ENCODE data around the gene VWF. TPM values are rescaled to one million over a fixed set of nuclear protein-coding genes. Genes with fewer than 3 reads are reported as not detected.

VWF gene
- total RNA-seq, 1 donor from 2014 or later = 244 TPM

DNA sequence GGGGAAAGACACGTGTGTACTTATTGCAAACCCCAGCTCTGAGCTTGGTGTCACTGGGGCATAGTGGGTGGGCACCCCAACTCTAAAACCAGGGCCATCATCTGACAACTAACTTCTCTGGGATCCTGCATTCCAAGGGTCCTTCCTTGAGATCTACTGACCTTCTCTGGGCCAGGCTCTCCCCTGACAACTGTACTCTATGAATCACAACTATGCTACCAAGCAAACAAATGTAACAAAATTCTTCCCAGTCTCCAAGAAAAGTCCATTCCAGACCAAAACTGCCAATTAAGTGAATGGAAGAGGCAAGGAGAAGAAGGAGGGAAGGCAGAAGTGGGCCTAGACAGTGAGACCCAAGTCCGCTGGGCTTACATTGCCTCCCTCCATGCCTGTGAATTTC is 38.2 kb downstream of the VWF start:
- DNase-seq (ENCODE audit: missing footprints) = no peak

DNA sequence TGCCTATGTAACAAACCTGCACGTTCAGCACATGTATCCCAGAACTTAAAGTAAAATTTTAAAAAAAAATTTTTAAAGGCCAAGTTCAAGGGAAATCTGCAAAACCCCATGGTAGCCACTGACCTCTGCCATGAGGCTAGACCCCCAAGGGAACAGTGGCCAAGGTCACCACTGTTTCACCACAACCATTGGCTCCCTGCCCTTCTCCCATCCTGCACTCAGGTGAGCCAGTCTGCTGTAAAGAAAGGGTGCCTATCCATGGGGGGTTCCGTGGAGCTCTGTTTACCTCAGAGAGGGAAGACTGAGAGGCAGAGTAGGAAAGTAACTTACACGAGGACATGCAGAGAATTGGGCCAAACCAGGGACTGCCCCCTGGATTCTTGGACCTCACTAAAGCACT is 38.6 kb downstream of the VWF start:
- DNase-seq (ENCODE audit: missing footprints) = no peak
- intact Hi-C loops (cut with DNase I) = no loop called here
- ATAC-seq = no peak

More for the DNA sequence above, 38.2 kb downstream of the VWF start:
- intact Hi-C loops (cut with DNase I) = no loop called here
- ATAC-seq = no peak

DNA sequence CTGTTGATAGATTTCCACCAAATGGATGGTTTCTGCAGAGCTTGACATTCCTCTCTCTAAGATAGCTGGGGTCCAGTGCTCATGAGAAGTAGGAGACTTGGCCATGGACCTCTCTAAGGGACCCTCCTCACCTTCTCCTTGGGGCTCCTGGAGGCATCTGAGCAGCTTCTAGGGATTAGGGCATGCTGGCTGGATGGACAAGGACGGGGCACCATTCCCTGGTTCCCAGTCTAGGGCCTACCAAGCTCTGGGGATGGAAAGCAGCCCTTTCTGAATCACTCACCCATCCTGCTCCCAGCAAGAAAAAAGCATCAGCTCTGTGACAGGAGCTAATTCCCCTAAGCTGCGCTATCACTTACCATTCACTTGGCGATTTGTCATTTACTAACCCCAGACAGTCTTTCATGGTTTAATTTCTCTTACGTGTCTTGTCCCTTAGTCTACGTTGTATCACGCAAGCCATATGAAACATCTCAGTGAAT is 39.5 kb downstream of the VWF start:
- intact Hi-C loops (cut with DNase I) = no loop called here
- ATAC-seq = peak; percentile 28
- no peak for DNase-seq (ENCODE audit: missing footprints)

DNA sequence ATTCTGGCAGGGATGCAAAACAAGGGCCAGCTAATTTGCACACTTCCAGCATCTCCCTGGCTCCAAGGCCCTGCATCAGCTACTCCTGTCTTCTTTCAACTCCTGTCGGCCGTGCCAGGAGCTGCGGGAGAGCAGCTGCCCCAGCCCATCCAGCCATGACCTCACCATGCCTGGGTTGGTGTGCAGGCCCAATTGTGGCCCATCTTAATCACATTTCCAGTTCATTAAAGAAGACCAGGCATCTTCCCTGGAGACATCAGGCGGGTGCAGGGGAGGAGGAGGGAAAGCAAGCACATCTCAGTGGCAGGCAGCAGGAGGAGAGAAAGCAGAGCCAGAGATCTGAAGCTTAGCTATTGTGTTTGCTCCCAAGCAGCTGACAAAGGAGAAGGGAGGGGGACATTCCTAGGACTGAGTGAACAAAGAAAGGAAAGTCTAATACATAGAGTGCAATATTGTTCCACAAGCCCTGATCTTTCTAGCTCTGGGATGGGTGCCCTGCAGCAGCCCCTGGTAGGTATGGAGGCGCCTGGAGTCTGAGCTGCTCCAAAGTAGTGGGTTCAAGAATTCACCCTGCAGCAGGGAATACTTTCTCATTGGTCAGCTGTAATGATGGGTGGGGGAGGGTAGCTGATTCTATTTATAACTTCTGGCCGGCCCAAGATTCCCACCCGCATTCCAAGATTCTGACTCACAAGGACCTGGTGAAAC is 40.1 kb downstream of the VWF start:
- peak; percentile 41 for ATAC-seq
- intact Hi-C loops (cut with DNase I) = no loop called here
- DNase-seq (ENCODE audit: missing footprints) = no peak

DNA sequence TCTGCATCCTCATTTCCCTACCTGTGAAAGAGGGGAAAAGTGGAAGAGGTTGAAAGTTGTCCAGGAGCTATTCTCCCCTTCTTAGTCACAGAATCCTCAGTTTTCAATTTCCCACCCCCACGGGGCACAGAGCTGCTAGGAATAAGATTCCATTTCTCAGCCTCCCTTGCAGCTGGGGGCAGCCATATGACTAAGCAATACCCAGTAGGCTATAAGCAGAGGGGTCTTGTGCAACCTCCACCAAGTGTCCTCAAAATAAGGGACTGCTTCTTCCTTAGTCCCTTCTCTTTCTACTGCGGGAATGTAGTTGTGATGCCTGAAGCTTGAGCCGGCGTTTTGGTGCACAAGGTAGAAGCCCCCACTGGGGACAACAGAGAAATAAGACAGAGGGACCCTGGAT is 40.9 kb downstream of the VWF start:
- ATAC-seq = no peak
- intact Hi-C loops (cut with DNase I) = no loop called here
- DNase-seq (ENCODE audit: missing footprints) = no peak

DNA sequence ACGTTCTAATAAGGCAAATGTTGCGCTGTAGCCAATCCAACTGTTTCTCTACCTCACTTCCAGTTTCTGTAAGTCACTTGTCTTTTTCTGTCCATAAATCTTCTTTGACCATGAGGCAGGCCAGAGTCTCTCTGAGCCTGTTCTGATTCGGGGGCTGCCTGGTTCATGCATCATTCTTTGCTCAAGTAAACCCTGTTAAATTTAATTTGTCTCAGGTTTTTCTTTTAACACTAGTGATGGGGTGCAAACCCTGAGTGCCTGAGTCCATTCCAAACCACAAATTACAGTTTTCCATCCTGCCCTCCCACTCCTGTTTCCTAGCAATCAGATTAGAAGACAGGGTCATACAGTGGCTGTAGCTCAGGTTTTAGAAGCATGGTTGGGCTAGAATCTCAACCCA is 41.9 kb downstream of the VWF start:
- intact Hi-C loops (cut with DNase I) = no loop called here
- ATAC-seq = no peak

DNA sequence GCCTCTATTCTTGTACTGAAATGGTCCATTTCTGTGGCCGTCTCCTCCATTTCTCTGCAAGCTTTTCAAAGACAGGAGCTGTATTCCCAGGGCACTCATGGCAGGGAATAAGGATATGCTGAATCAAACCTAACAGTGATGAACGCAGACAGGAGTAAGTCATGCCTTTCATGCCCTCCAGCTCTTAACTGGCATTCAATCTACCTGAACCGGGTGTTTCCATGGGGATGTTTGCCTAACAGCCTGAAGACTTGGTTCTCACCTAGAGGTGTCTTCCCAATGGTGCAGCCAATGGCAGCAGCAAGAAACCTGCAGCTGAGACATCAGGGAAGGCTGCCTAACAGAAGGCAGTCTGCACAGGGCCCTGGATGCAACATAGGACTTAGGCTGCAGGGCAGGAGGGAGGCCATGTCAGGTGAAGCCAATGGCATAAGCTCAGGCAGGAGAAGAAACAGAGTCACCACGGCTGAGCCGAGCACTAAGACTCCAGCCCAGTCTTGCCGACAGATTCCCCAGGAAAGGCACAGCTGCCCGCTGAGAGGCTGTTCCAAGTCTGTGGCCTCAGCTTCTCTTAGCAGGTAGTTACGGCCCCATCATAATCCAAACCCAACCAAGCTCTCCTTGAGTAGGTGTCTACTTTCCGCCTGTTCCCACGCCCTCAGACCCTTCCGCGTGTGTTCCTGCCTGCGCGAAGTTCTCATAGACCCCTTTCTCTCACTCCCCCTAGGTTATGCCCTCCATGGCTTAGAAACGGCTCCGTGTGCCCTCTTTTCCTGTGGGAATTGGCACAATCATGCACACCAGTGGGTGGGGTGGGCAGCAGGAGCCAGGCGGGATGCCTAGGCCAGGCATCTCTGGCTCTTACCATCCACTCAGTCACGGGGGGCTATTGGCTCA is 44.1 kb downstream of the VWF start:
- no peak for DNase-seq (ENCODE audit: missing footprints)
- no peak for ATAC-seq
- intact Hi-C loops (cut with DNase I) = no loop called here

More for the DNA sequence above, 41.9 kb downstream of the VWF start:
- no peak for DNase-seq (ENCODE audit: missing footprints)

DNA sequence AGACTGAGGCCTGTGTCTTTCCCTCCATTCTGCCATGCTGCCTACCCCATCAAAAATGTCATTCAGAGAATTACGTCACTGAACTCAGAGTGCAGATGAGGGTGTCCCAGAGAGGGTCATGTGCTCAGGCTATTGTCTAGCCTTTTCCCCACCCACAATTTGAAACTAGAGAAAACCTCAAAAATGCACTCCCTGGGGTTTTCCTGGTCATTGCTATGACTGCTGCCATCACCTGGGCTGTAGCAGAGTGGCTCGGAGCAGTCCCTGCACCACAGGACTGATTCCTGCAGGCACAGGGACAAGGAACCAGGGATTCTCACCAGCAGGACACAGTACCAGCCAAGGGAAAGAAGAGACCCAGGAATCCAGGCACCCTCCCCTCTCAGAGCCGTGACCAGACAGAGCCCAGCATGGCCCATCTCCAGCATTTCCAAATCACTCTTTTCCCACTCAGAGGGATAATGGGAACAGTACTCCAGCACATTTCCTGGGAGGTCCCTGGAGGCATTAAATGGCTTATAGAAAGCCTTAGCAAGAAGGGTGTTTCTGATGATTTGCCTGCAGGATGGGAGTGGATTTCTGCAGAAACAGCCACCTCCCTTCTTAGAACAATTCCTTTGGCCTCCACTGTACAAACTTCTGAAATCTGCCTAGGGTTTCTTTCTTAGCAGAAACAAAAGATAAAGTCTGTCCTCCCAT is 45.9 kb downstream of the VWF start:
- intact Hi-C loops (cut with DNase I) = no loop called here
- DNase-seq (ENCODE audit: missing footprints) (no peak), ATAC-seq (no peak)

DNA sequence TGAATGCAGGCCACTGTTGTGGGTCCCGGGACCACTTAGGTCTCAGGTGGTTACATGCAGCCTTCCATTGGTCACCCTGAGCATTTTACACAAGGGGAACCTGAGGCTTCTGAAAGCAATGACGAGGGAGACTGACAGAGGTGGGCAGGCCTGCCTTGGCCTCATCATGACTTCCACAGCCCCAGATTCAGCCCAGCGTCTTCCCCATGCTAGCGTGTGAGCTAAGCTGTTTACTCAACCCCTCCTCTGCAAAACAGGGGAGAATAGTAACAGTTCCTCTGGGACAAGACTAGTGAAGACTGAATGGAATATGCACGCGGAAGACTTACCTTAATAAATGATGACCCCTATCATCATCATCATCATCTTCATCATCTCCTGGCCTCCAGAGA is 46.8 kb downstream of the VWF start:
- DNase-seq (ENCODE audit: missing footprints) = no peak
- no peak for ATAC-seq
- intact Hi-C loops (cut with DNase I) = no loop called here

DNA sequence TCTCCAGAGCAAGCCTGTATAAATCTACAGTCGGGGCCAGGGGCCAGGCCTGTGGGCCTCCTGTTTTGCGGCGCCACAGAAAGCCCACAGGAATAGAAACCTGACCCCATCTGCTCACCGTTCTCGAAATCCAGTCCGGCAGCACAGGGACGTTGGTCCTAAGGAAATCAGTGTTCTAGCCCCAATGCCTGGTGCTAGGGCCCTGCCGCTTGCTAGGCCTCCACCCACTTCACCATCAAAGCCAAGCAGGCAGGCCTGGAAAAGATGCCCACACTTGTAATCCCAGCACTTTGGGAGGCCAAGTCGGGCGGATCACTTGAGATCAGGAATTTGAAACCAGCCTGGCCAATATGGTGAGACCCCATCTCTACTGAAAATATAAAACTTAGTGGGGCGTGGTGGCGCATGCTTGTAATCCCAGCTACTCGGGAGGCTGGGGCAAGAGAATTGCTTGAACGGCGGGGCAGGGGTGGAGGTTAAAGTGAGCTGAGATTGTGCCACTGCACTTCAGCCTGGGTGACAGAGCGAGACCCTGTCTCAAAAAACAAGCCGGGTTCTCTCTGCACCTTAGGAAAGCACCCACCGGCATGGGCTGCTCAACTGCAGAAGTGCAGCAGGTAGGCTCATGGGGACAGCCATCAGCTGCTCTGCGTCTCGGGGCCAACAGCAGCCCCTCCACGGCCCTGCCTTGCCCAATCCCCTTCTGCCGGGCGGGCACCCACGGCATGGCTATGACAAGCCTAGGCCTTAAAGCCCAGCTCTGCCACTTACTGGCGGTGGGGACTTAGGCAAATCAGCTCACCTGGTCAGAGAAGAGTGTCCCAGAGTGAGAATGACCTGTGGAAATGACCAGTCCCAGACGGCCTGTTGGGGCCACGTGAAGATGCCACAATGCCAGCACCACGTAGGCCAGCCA is 47.4 kb downstream of the VWF start:
- DNase-seq (ENCODE audit: missing footprints) = no peak

DNA sequence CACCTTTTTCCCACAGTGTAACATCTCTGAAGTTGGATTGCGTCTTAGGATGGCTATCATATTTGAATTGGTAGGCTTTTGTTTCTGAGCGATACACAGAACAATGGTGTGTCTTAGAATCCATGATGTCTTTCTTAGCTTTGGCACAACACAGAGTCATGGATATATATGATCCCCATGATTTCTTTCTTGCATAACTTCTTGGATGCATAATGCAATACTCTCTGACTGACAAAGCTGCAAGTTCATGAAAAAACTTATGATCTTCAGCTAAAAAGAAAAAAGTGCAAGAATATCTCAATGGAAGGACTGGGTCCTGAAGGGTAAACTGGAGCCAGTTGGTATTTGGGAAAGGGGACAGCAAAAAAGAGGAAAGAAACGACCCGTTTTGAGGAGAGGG is 48.1 kb downstream of the VWF start:
- intact Hi-C loops (cut with DNase I) = no loop called here
- no peak for DNase-seq (ENCODE audit: missing footprints)
- no peak for ATAC-seq

More for the DNA sequence above, 47.4 kb downstream of the VWF start:
- no peak for ATAC-seq
- intact Hi-C loops (cut with DNase I) = no loop called here

DNA sequence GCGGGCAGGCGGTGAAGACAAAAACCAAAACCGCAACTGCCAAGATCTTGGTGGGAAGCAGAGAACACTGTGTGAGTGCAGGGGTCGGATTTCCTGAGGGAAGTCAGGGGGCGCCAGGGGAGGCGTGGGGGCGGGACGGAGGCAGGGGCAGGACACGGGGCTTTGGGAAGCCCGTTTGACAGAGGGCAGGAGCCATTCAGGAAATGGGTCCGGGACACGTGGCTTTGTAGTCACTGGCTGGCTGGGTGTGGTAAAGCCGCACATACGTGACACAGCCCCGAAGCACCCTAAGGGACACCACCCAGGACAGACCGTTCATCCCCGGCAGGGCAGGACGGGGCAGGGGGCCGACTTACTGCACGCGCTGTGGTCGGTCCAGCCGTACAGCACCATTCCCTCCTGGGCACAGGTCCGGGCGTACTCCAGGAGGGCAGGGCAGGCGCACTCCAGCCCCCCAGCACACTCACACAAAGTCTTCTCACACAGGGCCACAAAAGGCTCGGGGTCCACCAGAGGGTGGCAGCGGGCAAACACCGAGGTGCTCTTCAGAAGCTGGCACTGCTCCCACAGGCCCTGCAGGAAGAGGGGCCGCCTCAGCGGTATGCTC is 49.4 kb downstream of the VWF start:
- intact Hi-C loops (cut with DNase I) = loop anchor here (5.0 kb wide), 3 partner anchors 47 to 202 kb away; partner anchors contain the start of gene VWF
- ATAC-seq (peak; percentile 64), DNase-seq (ENCODE audit: missing footprints) (peak; percentile 83)

DNA sequence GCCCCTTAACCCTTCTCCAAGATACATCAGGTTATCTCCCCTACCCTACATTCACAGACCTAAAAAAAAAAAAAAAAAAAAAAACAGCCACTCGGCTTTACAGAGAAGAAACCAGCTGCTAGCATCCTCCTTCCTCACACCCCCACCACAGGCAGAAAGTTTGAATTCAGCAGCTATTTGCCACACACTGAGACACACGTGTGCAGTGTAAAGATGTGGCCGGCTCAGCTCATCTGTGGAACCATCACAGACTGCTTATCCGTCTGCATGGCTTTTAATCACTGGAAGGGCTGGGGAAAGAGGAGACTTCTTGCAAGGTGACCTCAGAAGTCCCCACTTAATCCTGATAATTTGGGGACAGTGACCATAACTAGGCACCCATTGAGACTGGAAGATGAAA is 50.0 kb downstream of the VWF start:
- ATAC-seq = no peak
- no peak for DNase-seq (ENCODE audit: missing footprints)
- intact Hi-C loops (cut with DNase I) = loop anchor here (5.0 kb wide), 3 partner anchors 48 to 203 kb away; partner anchors contain the start of gene VWF

DNA sequence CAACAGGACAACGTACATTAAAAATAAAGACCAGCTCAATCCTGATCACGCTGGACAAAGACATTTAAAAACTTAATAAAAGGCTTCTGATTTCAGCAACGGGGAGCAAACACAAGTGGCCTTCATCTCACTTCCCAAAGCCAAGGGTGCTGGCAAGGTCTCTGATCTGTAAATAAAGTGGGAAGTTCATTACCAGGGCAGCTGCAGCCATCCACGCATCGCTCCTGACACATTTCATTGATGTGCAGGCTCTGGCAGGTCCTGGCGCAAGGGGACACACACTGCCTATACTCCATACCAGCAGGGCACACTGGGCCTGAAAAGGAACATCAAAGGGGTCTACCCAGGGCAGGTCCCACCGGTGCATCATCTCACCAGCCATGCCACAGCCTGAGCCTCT is 51.0 kb downstream of the VWF start:
- intact Hi-C loops (cut with DNase I) = loop anchor here (5.0 kb wide), 3 partner anchors 49 to 204 kb away; partner anchors contain the start of gene VWF
- ATAC-seq = no peak
- no peak for DNase-seq (ENCODE audit: missing footprints)

DNA sequence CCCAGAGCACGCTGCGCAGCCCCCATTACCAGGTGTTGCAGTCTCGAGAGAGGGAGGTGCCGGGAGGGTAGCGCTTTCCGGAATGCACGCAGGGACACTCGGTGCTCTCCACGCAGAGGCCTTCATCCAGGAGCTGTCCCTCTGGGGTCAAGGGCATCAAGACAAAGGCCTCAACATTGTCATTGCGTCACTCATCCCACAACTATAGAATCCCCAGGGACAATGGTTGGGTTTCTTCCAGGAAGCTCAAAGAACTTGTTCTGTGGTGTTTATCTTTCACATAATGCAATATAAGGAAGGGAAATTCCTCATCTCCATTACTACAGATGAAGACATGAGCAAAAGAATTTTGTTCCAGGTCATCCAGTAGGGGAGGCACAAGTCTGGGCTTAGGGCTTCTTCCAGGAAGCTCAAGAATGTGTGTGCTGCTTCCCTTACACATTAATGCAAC is 52.1 kb downstream of the VWF start:
- DNase-seq (ENCODE audit: missing footprints) (no peak), ATAC-seq (no peak)
- intact Hi-C loops (cut with DNase I) = loop anchor here (5.0 kb wide), 3 partner anchors 50 to 205 kb away; partner anchors contain the start of gene VWF

DNA sequence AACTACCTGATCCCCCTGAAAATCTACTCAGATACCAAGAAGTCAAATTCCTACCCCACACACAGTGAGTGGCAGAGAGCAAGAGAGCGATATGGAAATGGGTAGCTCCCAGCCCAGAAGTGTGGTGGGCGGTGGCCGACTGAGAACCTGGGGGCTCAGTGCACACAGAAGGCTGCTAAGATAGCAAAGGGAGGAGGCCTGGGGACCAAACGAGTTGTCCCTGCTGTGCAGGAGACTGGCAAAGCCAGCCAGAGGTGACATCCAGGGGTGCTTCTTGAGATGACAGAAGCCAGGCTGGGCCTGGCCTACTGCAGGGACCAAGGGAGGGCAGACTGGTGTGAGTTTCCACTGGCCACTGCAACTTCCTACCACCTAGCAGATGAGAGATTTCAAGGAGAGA is 52.9 kb downstream of the VWF start:
- ATAC-seq (no peak), DNase-seq (ENCODE audit: missing footprints) (no peak)
- intact Hi-C loops (cut with DNase I) = loop anchor here (5.0 kb wide), 3 partner anchors 51 to 206 kb away; partner anchors contain the start of gene VWF

DNA sequence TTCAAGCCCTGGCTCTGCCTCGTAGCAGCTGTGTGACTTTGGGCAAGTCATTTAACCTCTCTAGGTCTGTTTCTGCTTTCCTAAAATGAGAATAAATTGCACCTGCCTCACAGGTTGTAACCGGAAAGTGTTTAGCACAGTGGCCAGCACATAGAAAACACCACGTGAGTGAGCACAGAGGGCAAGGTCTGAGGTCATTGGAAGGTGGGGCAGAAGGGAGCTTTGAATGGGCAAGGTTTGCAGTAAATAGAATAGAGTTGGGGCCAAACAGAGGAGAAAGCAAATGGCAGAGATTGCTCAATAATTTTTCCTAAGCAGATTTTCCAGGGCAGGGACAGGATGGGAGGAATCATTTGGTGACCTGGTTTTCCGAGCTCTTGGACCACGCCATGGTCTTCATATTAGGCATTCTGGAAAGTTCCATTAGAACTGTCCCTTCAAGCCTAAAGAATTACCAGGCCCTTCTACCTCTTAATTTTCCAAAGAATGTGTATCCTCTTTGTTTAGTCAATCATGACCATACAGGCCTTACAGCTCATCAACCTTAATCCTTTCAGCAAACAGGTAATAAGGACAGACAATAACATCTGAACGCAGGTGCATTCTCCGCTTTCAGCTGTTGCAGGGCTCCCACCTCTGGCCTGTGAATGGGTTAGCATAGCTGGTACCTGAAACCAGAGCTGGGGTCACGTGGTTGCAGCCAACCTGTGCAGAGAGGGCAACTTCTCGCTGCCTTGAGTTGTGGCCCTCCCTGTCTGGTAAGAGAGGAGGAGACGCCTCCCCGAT is 53.8 kb downstream of the VWF start:
- ATAC-seq (no peak), DNase-seq (ENCODE audit: missing footprints) (no peak)
- intact Hi-C loops (cut with DNase I) = loop anchor here (5.0 kb wide), 3 partner anchors 52 to 207 kb away; partner anchors contain the start of gene VWF
